GM13976 (cell line): ENCODE results near the gene MALT1.

Source experiments
- DNase-seq: peaks from one replicate; pipeline ENCODE4 v3.0.0; 2012; ENCODE audit warnings: low spot score
- CTCF ChIP-seq: IDR thresholded peaks from 2 replicates; pipeline ENCODE4 v1.5.1; 2012; ENCODE audit warnings: borderline replicate concordance, mild to moderate bottlenecking; ENCODE audit not compliant: insufficient read depth; ENCODE audit errors: extremely low read depth, missing control alignments, control extremely low read depth
- in situ Hi-C: fragments of 300-500 bp; cut with MboI; formaldehyde crosslinking; loops from one replicate; pipeline ENCODE4 v1.12.0; 2022; ENCODE audit warnings: low sequenced_read_pairs, mixed read lengths, inconsistent platforms; ENCODE audit not compliant: unreplicated experiment

Gene MALT1

GRCh38 chr18:58793361-58793760 is 122.1 kb downstream of the MALT1 start:
- in situ Hi-C loops = no loop called here
- no peak for TF ChIP-seq CTCF
- DNase-seq = no peak

- TF ChIP-seq CTCF = no peak
- DNase-seq = no peak
- in situ Hi-C loops = no loop called here
These were observed 125.0 kb downstream of the MALT1 start for GRCh38 chr18:58796220-58796619.

- no peak for TF ChIP-seq CTCF
- in situ Hi-C loops = no loop called here
- peak; percentile 57 for DNase-seq
These were observed 129.3 kb downstream of the MALT1 start for GRCh38 chr18:58800582-58800981.

- TF ChIP-seq CTCF = no peak
- DNase-seq = no peak
- in situ Hi-C loops = no loop called here
These were observed 131.7 kb downstream of the MALT1 start for GRCh38 chr18:58802959-58803358.

- no peak for DNase-seq
- in situ Hi-C loops = no loop called here
- no peak for TF ChIP-seq CTCF
These were observed 132.7 kb downstream of the MALT1 start for GRCh38 chr18:58803978-58804377.
